GM19324 (cell line): Measurements from ENCODE around the gene TNRC6B.
"Not testable (repeated sequence)": the region's sequence is repeated elsewhere in the genome, so short reads cannot be mapped to it uniquely, and the experiment has no call there.

Experiments used
- ATAC-seq: cut with Tn5 transposase; IDR thresholded peaks from one replicate; pipeline ENCODE4 v1.9.1; 2021; ENCODE audit warnings: mild to moderate bottlenecking, moderate library complexity; ENCODE audit not compliant: unreplicated experiment, low FRiP score

The TNRC6B gene

GRCh38 chr22:40182231-40182835, 4.6 kb downstream of the TNRC6B start:
- ATAC-seq = no peak

DNA sequence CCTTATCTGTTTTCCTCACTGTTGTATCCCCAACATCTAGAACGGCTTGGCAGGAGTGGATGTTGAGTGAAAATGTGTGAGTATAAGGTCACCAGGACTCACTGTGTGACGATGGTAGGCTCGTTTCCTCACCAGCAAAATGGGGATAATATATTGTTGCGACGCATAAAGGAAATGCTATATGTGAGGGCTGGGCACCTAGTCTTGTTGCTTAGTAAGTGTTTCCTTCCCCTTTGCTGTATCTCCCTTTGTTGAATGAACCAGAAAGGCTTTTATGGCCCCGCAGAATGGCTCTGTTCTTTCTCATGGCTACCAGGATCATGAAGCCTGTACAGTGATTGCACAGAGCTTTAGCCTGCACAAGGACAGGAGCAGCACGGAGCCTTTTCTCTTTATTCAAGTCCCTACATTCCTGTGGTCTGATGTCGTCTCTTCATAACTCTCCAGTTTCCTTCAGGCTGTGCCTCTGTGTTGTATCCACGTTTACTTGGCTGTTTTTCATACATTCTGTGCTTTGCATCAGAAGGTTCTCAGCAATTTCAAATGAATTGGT, 5.4 kb downstream of the TNRC6B start:
- no peak for ATAC-seq

DNA sequence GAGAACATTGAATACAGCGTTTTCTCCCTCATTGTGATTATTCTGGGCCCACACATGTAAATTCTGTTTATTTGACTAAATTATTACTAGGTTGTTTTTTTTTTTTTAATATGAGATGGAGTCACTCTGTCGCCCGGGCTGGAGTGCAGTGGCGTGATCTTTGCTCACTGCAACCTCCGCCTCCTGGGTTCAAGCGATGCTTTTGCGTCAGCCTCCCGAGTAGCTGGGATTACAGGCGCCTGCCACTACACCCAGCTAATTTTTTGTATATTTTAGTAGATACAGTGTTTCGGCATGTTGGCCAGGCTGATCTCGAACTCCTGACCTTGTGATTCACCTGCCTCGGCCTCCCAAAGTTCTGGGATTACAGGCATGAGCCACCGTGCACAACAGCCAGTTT, 5.9 kb downstream of the TNRC6B start:
- not testable (repeated sequence) for ATAC-seq

- no peak for ATAC-seq
Measured at GRCh38 chr22:40187389-40187788, 9.7 kb downstream of the TNRC6B start.

DNA sequence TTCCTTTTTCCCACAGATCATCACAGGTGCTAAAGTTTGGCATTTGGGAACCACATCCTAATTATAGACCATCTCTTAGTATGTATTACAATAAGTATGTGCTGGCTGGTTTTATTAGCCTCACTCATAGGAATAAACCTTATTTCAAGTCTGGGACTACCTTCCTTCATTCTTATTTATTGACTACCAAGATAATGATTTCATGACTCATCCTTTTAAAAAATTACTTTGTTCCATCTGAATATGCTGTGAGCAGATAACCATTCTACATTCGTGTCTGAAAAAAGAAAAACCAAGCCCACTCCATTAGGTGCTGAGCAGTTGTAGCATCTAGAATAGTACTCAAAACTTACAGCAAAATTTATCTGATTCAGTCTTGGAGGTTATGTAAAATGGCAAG, 12.3 kb downstream of the TNRC6B start:
- no peak for ATAC-seq

DNA sequence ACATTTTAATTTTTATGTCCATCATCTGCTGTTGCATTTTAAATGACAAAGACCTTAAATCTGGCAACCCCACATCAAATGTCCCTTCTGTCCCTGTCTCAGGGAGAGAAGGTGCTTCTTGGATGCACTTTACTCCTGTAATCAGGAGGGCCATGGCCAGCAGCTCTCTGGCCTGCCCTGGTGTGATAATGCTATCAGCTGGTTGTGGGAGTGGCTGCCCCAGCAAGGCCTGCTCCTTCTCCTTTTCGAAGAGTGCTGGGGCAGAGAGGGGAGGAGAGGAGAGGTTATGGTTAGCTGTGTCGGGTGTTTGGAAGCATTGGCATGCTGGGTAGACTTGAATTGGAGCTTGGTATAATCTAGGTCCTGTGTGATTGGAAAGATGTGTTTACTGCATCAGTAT, 12.8 kb downstream of the TNRC6B start:
- no peak for ATAC-seq

- no peak for ATAC-seq
Measured at GRCh38 chr22:40193429-40194421, 16.0 kb downstream of the TNRC6B start.

DNA sequence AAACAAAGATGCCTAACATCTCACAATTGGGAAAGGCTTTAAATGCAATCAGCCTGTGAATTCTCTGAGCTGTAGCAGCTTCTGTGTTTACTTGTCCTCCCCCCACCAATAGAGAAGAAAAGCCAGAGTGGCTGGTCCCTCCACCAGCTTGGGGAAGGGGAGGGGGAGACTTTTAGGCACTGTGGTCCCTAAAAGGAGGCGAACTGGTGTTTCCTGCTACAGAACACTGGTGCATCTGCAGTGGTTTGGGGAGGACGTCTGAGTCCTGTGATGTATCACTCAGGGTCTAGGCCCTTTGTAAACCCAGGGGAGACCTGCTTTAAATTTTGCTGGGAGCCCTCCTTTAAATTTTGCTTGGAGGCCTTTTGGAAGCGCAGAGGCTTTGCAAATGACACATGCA, 16.9 kb downstream of the TNRC6B start:
- no peak for ATAC-seq

GRCh38 chr22:40196628-40197360, 19.1 kb downstream of the TNRC6B start:
- ATAC-seq = no peak

- not testable (repeated sequence) for ATAC-seq
Measured at GRCh38 chr22:40197421-40197820, 19.7 kb downstream of the TNRC6B start.

- ATAC-seq = no peak
Measured at GRCh38 chr22:40198733-40199132, 21.0 kb downstream of the TNRC6B start.

DNA sequence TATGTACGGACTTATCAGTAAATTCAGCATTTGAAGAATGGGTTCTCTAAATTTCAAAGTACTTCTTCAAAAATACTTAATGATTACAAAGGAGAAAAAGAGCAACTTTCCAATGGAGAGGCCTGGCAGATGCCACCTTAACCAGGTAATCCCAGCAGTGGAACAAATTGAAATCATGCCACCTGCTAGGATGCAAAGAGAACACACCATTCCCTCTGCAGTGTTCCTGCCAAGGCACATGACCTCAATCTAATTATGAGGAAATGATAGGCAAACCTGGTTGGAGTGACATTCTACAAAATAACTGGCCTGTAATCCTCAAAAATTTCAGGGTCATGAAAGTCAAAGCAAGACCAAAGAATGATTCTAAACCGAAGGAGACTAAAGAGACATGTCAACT, 21.5 kb downstream of the TNRC6B start:
- ATAC-seq = no peak

DNA sequence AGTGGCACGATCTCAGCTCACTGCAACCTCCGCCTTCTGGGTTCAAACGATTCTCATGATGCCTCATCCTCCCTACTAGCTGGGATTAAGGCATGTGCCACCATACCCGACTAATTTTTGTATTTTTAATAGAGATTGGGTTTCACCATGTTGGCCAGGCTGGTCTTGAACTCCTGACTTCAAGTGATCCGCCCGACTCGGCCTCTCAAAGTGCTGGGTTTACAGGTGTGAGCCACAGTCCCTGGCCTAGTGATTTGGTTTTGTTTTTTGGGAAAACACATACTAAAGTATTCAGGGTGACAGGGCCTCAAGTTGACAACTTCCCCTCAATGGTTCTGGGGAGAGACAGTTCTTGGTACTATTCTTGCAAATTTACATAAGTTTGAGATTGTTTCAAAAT, 22.1 kb downstream of the TNRC6B start:
- ATAC-seq = no peak

DNA sequence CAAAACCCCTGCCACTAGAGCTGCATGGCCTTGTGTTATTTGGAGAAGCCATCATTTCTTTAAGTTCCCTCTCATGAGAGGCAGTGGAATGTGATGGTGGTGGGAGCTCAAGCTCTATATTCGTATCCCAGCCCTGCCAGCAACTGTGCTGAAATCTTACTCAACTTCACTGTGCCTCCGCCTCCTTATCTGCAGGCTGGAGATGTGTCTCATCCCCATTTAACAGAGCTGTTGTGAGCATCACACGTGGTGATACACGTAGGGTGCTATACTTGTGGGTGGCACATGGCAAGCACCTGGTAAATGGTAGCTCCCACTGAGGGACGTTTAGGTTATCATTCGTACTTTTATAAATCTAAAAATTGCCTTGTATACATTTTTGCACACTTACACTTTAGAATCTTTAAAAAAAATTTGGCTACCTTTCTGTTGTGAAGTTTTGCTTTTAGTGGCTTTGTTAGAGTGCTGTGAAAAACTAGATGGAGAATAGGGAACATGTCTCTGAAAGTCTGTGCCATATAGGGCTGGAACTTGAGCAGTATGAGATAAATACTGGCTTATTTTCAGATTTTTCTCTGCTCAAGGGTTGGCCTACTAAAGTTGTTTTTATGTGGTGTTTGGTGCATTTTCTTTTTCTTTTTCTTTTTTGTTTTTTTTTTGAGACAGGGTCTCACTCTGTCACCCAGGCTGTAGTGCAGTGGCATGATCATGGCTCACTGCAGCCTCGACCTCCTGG, 23.2 kb downstream of the TNRC6B start:
- ATAC-seq = no peak

- no peak for ATAC-seq
Measured at GRCh38 chr22:40202225-40202944, 24.7 kb downstream of the TNRC6B start.

DNA sequence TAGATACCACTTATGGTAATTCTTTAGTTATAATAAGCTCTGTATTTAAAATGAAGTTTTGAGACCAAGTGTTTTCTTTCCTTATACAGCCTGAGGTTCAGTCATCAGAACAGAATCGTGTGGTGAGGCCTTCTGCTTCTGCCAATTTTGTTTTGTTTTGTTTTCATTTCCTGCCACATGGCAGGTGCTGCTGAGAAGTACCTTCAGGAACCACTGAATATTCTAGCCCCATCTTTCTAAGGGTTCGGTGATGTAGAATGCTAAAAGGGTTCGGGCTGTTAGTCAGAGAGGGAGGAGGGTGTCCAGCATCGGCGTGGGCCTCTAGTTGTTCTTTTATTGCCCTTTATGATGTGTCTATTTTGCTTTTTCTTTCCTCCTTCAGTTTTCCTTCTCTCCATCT, 25.8 kb downstream of the TNRC6B start:
- no peak for ATAC-seq

- no peak for ATAC-seq
Measured at GRCh38 chr22:40204321-40205116, 26.8 kb downstream of the TNRC6B start.

DNA sequence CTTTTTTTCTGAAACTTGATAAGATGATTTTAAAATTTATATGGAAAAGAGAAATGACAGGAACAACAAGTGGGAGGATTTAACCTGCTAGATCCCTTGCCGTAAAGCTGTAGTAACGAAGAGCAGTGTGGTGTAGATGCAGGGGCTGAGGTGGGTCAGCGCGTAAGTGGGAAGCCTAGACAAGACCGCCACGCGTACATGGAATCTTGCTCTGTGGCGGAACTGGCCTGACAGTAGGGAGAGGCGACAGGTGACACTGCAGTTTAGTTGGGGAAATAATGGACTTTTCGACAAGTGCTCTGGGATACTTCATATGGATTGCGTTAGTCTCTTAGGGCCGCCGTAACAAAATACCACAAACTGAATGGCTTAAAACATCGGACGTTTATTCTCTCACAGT, 28.8 kb downstream of the TNRC6B start:
- no peak for ATAC-seq

- ATAC-seq = peak; percentile 52
Measured at GRCh38 chr22:40210818-40211217, 33.1 kb downstream of the TNRC6B start.
